HepG2 (cell line): ENCODE results near the gene GLIS1. TPM values are rescaled to one million over a fixed set of nuclear protein-coding genes. Genes with fewer than 3 reads are reported as not detected.

Experiments
- ATAC-seq: fragments of 200-7000 bp; cut with Tn5 transposase; 3 replicates; pipeline ENCODE4 v1.9.1; 2020; ENCODE audit warnings: mild to moderate bottlenecking, moderate library complexity
- BruUV-seq: library from RNA; stranded (reverse); fragments of 400-500 nt; replicated peaks from 2 replicates; lab custom pipeline; 2021; lab: Mats Ljungman, UMichigan
- CTCF ChIA-PET: fragments of 300-600 bp; formaldehyde crosslinking; extraction: SDS; loops from one replicate; lab custom pipeline; 2021; ENCODE audit warnings: low total read pairs, inconsistent platforms, low intra/inter-chr PET ratio; lab: Yijun Ruan, JAX
- POLR2A ChIA-PET: fragments of 350-600 bp; sonication (Branson Sonifier 250); formaldehyde crosslinking; loops from one replicate; lab custom pipeline; 2020; ENCODE audit warnings: antibody characterized with exemption, inconsistent platforms; lab: Yijun Ruan, JAX
- DNase-seq: peaks from one replicate; pipeline ENCODE4 v3.0.0-alpha.2; 2015; ENCODE audit warnings: low spot score
- FAIRE-seq: peaks from 3 replicates; lab custom pipeline; 2011; peaks lifted over from hg19 to GRCh38; lab: Jason Lieb, UNC
- H2AFZ ChIP-seq: one replicate; pipeline ENCODE4 v1.6.1; 2011; ENCODE audit warnings: low read length, inconsistent platforms
- H3K27ac ChIP-seq: fragments of 300-600 bp; 3 replicates; pipeline ENCODE4 v1.8.0; 2011; ENCODE audit warnings: mixed run types, mild to moderate bottlenecking, mixed read lengths, low read length, inconsistent platforms; ENCODE audit not compliant: insufficient read depth; ENCODE audit errors: extremely low read length
- H3K27me3 ChIP-seq, 2 experiments: fragments of 200-600 bp in 1 of 2; 2 replicates in 1 of 2; 3 replicates in 1 of 2; pipeline versions ENCODE4 v1.6.0 to v1.8.0; 2011; ENCODE audit warnings: low read length in 2 of 2, mild to moderate bottlenecking in 2 of 2, moderate library complexity in 2 of 2, inconsistent platforms in 1 of 2; ENCODE audit not compliant: insufficient read depth in 2 of 2, control insufficient read depth in 1 of 2
- H3K36me3 ChIP-seq, 2 experiments: fragments of 200-600 bp in 1 of 2; replicated peaks in 1 of 2; 2 replicates in 1 of 2; 3 replicates in 1 of 2; pipeline versions ENCODE4 v1.5.1 to v1.8.0; 2011; ENCODE audit warnings: low read length in 2 of 2, inconsistent platforms in 1 of 2; ENCODE audit not compliant: insufficient read depth in 2 of 2, control insufficient read depth in 1 of 2
- H3K4me1 ChIP-seq: 2 replicates; pipeline ENCODE4 v1.5.1; 2012; ENCODE audit warnings: low read length, inconsistent platforms; ENCODE audit not compliant: insufficient read depth
- H3K4me2 ChIP-seq: 2 replicates; pipeline ENCODE4 v1.6.0; 2011; ENCODE audit warnings: low read depth, low read length, inconsistent platforms
- H3K4me3 ChIP-seq, 3 experiments: fragments of 200-600 bp in 1 of 3; sonication (generic), shearing (Covaris generic) in 1 of 3; replicated peaks in 1 of 3; 2 replicates each; pipeline ENCODE4 v1.5.1; 2011 to 2016; ENCODE audit warnings: low read length in 3 of 3, inconsistent platforms in 2 of 3, low read depth in 2 of 3, mild to moderate bottlenecking in 2 of 3, control low read depth in 1 of 3, mixed read lengths in 1 of 3; ENCODE audit not compliant: insufficient read depth in 1 of 3
- H3K79me2 ChIP-seq: one replicate; pipeline ENCODE4 v1.6.1; 2011; ENCODE audit warnings: low read length, inconsistent platforms; ENCODE audit not compliant: insufficient read depth
- H3K9ac ChIP-seq: 2 replicates; pipeline ENCODE4 v1.6.0; 2011; ENCODE audit warnings: mild to moderate bottlenecking, low read depth, low read length, inconsistent platforms; ENCODE audit not compliant: insufficient read depth
- H3K9me3 ChIP-seq: 2 replicates; pipeline ENCODE4 v1.5.1; 2012; ENCODE audit warnings: mild to moderate bottlenecking, low read length
- H4K20me1 ChIP-seq: 2 replicates; pipeline ENCODE4 v1.6.0; 2011; ENCODE audit warnings: inconsistent platforms, mild to moderate bottlenecking, low read length, moderate library complexity; ENCODE audit not compliant: insufficient read depth
- BRCA1 ChIP-seq: sonication (generic); formaldehyde crosslinking; IDR thresholded peaks from 2 replicates; pipeline ENCODE4 v1.4.0; 2020; ENCODE audit warnings: missing genetic modification reagents
- HMGA1 ChIP-seq: sonication (generic); formaldehyde crosslinking; conservative IDR thresholded peaks from 2 replicates; pipeline ENCODE4 v1.4.0; 2020; ENCODE audit warnings: missing genetic modification reagents
- PITX1 ChIP-seq: sonication (generic); formaldehyde crosslinking; IDR thresholded peaks from 2 replicates; pipeline ENCODE4 v1.5.1; 2020; ENCODE audit warnings: mild to moderate bottlenecking, missing genetic modification reagents
- PPARG ChIP-seq: conservative IDR thresholded peaks from 2 replicates; pipeline ENCODE4 v1.6.1; 2016; ENCODE audit warnings: missing biosample characterization, missing genetic modification reagents
- RAD21 ChIP-seq: fragments of 450-650 bp; formaldehyde crosslinking; IDR thresholded peaks from 2 replicates; pipeline ENCODE4 v1.5.0; 2020; ENCODE audit warnings: mild to moderate bottlenecking
- XRCC5 ChIP-seq: fragments of 200-400 bp; formaldehyde crosslinking; optimal IDR thresholded peaks from 2 replicates; pipeline ENCODE3; 2017; ENCODE audit warnings: mild to moderate bottlenecking, low read length
- ZNF567 ChIP-seq: sonication (generic); formaldehyde crosslinking; IDR thresholded peaks from 2 replicates; pipeline ENCODE4 v1.8.1; 2023; ENCODE audit warnings: mild to moderate bottlenecking, missing genetic modification reagents, borderline replicate concordance
- WGBS: methylation state at CpG from one replicate; pipeline ENCODE4 v1.1.6; 2017; ENCODE audit warnings: low lambda C conversion rate; 5-methylcytosine and 5-hydroxymethylcytosine counted together
- in situ Hi-C: cut with HindIII; loops from 2 replicates; pipeline ENCODE4 v1.10.0; 2017; ENCODE audit warnings: low pct_unique_long_range_greater_than_20kb; ENCODE audit not compliant: extremely low pct_ligation_motif_present
- intact Hi-C: fragments of 100-400 bp; cut with micrococcal nuclease; formaldehyde crosslinking; loops from one replicate; pipeline ENCODE4 v1.10.0; 2022; ENCODE audit not compliant: unreplicated experiment
- polyA plus RNA-seq, 8 experiments: library from polyadenylated mRNA; depleted of rRNA in 3 of 8; stranded (reverse) in 7 of 8; unstranded in 1 of 8; fragments of >200 nt; fragmentation: Illumina TruSeq in 4 of 8; extraction: Trizol in 4 of 8; gene quantifications; 2 replicates each; pipeline versions ENCODE4 v1.2.1 to v1.2.3, GENCODE V29; 2011 to 2016; ENCODE audit warnings: low read depth in 4 of 8, missing spikeins in 1 of 8, mixed read lengths in 1 of 8; ENCODE audit not compliant: insufficient read depth in 1 of 8
- total RNA-seq, 5 experiments: library from RNA; depleted of rRNA; stranded (reverse); fragments of >200 nt; fragmentation: Illumina TruSeq; extraction: Trizol; gene quantifications; 2 replicates each; pipeline ENCODE4 v1.2.3, GENCODE V29; 2016; ENCODE audit warnings: low read depth in 1 of 5
- TF ChIP-seq, protein P1 (sequence below): sonication (generic); formaldehyde crosslinking; IDR thresholded peaks from 2 replicates; pipeline ENCODE4 v1.5.0; 2020; ENCODE audit warnings: mild to moderate bottlenecking, missing genetic modification reagents, moderate library complexity
- TF ChIP-seq, protein P2 (sequence below): sonication (generic); formaldehyde crosslinking; IDR thresholded peaks from 2 replicates; pipeline ENCODE4 v1.5.1; 2020; ENCODE audit warnings: mild to moderate bottlenecking, missing genetic modification reagents, moderate library complexity
- TF ChIP-seq, protein P3 (sequence below): sonication (generic); formaldehyde crosslinking; IDR thresholded peaks from 2 replicates; pipeline ENCODE4 v1.5.0; 2020; ENCODE audit warnings: mild to moderate bottlenecking, missing genetic modification reagents, borderline replicate concordance
- TF ChIP-seq, protein P4 (sequence below): sonication (generic); formaldehyde crosslinking; IDR thresholded peaks from 2 replicates; pipeline ENCODE4 v1.4.0; 2020; ENCODE audit warnings: mild to moderate bottlenecking, missing genetic modification reagents

The GLIS1 gene
- total and polyA plus RNA-seq, 2 of the 13 experiments (the other 11 are each of a cell fraction or from before 2014, with no cell fraction given), result 0.03 TPM; not detected in 1

DNA sequence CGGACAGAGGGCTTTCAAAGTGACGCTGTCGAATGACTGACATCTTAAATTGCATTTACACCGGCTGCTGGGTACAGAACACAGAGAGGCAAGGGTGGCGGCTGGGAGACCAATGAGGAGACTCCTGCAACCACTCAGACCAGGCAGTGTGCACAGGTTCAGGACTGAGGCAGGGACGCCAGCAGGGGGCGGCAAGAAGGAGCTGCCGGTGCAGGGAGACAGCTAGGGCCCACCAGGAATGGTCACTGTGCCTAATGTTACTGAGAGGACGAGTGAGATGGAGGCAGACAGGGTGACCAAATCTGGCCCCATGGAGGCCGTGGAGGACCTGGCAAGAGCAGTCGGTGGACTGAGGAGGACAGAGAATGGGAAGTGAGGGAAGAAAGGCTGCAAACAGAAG lies 23.5 kb downstream of the GLIS1 start (continued):
- TF ChIP-seq, protein P1, sequence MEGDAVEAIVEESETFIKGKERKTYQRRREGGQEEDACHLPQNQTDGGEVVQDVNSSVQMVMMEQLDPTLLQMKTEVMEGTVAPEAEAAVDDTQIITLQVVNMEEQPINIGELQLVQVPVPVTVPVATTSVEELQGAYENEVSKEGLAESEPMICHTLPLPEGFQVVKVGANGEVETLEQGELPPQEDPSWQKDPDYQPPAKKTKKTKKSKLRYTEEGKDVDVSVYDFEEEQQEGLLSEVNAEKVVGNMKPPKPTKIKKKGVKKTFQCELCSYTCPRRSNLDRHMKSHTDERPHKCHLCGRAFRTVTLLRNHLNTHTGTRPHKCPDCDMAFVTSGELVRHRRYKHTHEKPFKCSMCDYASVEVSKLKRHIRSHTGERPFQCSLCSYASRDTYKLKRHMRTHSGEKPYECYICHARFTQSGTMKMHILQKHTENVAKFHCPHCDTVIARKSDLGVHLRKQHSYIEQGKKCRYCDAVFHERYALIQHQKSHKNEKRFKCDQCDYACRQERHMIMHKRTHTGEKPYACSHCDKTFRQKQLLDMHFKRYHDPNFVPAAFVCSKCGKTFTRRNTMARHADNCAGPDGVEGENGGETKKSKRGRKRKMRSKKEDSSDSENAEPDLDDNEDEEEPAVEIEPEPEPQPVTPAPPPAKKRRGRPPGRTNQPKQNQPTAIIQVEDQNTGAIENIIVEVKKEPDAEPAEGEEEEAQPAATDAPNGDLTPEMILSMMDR, result peak; percentile 82
- TF ChIP-seq PPARG (no peak), RAD21 (CRISPR knock-in tag) (0 out of 2 replicates have a peak, but pooled peaks have one; percentile 31), XRCC5 (peak; percentile 80), HMGA1 (CRISPR knock-in tag) (no peak)
- TF ChIP-seq, protein P2, sequence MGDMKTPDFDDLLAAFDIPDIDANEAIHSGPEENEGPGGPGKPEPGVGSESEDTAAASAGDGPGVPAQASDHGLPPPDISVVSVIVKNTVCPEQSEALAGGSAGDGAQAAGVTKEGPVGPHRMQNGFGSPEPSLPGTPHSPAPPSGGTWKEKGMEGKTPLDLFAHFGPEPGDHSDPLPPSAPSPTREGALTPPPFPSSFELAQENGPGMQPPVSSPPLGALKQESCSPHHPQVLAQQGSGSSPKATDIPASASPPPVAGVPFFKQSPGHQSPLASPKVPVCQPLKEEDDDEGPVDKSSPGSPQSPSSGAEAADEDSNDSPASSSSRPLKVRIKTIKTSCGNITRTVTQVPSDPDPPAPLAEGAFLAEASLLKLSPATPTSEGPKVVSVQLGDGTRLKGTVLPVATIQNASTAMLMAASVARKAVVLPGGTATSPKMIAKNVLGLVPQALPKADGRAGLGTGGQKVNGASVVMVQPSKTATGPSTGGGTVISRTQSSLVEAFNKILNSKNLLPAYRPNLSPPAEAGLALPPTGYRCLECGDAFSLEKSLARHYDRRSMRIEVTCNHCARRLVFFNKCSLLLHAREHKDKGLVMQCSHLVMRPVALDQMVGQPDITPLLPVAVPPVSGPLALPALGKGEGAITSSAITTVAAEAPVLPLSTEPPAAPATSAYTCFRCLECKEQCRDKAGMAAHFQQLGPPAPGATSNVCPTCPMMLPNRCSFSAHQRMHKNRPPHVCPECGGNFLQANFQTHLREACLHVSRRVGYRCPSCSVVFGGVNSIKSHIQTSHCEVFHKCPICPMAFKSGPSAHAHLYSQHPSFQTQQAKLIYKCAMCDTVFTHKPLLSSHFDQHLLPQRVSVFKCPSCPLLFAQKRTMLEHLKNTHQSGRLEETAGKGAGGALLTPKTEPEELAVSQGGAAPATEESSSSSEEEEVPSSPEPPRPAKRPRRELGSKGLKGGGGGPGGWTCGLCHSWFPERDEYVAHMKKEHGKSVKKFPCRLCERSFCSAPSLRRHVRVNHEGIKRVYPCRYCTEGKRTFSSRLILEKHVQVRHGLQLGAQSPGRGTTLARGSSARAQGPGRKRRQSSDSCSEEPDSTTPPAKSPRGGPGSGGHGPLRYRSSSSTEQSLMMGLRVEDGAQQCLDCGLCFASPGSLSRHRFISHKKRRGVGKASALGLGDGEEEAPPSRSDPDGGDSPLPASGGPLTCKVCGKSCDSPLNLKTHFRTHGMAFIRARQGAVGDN (CRISPR knock-in tag), result peak; percentile 23; the same call in 1 of the 2 replicates

DNA sequence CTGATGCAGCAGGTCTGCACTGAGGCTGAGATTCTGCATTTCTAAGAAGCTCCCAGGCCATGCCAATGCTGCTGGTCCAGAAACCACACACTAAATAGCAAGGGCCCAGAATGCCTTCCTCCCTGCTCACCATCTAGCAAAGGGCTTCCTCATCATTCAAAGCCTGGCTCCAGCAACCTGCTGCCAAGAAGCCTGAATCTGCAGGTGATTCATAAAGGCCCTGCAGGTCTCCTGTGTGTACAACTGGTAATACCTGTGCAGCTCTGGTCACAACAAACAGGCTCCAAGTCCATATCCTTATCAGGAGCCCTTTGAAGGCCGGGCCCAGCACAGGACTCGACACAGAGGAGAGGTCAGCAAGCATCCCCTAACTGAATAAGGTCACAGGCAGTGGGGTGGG lies 26.7 kb downstream of the GLIS1 start:
- H3K4me1 ChIP-seq, result peaks cover 5% of the 10 kb centered on the region; the same call in 1 of the 2 replicates
- no peaks in the 10 kb centered on the region for H3K9me3 ChIP-seq
- ChIA-PET CTCF (no interaction called here), POLR2A (no interaction called here)
- in situ Hi-C loops (no loop called here), intact Hi-C loops (no loop called here)
- H3K9ac ChIP-seq, result no peak overlapping the region
- no peak overlapping the region for H2AFZ ChIP-seq
- no peak for DNase-seq
- H3K4me2 ChIP-seq, result no peak overlapping the region
- no peak overlapping the region for H3K27ac ChIP-seq
- no peak overlapping the region for H3K4me3 ChIP-seq
- BruUV-seq, result no TSS peak
- TF ChIP-seq, protein P3, sequence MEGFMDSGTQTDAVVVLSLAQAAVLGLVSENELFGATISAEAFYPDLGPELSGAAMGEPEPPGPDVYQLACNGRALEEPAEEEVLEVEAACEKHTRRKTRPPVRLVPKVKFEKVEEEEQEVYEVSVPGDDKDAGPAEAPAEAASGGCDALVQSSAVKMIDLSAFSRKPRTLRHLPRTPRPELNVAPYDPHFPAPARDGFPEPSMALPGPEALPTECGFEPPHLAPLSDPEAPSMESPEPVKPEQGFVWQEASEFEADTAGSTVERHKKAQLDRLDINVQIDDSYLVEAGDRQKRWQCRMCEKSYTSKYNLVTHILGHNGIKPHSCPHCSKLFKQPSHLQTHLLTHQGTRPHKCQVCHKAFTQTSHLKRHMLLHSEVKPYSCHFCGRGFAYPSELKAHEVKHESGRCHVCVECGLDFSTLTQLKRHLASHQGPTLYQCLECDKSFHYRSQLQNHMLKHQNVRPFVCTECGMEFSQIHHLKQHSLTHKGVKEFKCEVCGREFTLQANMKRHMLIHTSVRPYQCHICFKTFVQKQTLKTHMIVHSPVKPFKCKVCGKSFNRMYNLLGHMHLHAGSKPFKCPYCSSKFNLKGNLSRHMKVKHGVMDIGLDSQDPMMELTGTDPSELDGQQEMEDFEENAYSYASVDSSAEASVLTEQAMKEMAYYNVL (CRISPR knock-in tag), result no peak
- TF ChIP-seq, protein P4, sequence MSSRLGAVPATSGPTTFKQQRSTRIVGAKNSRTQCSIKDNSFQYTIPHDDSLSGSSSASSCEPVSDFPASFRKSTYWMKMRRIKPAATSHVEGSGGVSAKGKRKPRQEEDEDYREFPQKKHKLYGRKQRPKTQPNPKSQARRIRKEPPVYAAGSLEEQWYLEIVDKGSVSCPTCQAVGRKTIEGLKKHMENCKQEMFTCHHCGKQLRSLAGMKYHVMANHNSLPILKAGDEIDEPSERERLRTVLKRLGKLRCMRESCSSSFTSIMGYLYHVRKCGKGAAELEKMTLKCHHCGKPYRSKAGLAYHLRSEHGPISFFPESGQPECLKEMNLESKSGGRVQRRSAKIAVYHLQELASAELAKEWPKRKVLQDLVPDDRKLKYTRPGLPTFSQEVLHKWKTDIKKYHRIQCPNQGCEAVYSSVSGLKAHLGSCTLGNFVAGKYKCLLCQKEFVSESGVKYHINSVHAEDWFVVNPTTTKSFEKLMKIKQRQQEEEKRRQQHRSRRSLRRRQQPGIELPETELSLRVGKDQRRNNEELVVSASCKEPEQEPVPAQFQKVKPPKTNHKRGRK (CRISPR knock-in tag), result no peak
- TF ChIP-seq BRCA1, result no peak
- no peak for TF ChIP-seq PITX1
- TF ChIP-seq ZNF567 (CRISPR knock-in tag), result no peak
- no peak for FAIRE-seq
- no peaks in the 10 kb centered on the region for H4K20me1 ChIP-seq
- H3K27me3 ChIP-seq, result peaks cover 0 to 27% of the 10 kb centered on the region in 2 experiments; a peak in 2 of 5 replicates
- ATAC-seq, result no peak
- no peaks in the 10 kb centered on the region for H3K36me3 ChIP-seq
- H3K79me2 ChIP-seq, result no peaks in the 10 kb centered on the region
- 0% methylated on average over 2 of the region's 2 CpGs for WGBS
